Smooth muscle cell of the brain vasculature (primary cell): ENCODE results near the gene PCCB.
"Not testable (repeated sequence)": the region's sequence is repeated elsewhere in the genome, so short reads cannot be mapped to it uniquely, and the experiment has no call there.

Experiments
- DNase-seq: peaks from one replicate; pipeline ENCODE4 v3.0.0-alpha.2; 2012; ENCODE audit warnings: low read depth, low spot score

The PCCB gene

GRCh38 chr3:136326316-136326715 lies 76.2 kb downstream of the PCCB start:
- DNase-seq = no peak

GRCh38 chr3:136327671-136328070 lies 77.5 kb downstream of the PCCB start:
- DNase-seq = no peak

DNA sequence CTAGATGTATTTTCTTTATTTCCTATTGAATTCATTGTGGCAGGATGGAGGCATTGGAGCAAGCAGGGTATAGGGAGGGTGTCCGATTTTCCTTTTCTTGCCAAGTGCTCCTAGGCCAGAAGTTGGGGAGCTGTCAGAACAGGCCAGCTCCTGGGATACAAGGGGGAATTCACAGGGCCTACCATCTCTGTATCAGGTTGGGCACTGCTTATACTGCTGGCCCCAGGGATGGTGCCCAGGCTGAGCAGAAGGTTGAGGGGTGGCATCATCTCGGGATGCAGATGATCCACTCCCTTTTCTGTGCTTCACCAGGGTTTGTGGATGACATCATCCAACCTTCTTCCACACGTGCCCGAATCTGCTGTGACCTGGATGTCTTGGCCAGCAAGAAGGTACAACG lies 79.5 kb downstream of the PCCB start:
- DNase-seq = no peak

DNA sequence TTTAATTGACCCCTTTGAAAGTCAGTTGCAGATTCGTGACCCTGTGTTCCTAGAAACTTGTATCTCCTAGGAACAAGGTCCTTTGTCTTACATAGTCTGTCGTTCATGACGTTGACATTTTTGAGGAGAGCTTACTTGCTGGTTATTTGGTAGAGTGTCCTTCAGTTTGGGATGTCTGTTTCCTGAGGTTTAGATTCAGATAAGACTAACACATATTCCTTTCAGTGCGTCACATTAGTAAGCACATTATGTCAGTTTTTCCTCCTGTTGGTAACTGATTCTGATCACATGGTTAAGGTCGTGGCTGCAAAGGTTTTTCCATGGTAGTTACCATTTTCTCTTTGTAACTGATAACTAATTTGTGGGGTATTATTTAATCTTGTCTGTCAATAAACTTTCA lies 80.8 kb downstream of the PCCB start:
- DNase-seq = no peak

DNA sequence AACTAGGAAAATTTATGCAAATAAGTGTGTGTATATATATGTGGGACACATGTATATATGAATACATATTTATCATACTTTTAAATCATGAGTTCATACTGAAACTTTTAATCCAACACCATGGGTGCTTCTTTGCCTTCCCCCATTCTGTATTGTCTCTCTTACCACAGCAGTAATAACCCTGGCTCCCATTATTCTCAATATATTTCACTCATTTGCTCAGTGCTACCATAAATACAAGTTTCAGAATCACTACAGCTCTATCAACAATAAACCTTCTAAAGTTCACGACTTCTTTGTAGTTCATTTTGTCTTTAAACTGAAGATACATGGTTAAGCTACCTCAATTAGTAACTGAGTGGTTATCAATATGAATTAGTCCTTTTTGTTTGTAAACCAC lies 82.2 kb downstream of the PCCB start:
- no peak for DNase-seq

- no peak for DNase-seq
These were observed 82.6 kb downstream of the PCCB start for GRCh38 chr3:136332776-136333175.

GRCh38 chr3:136334209-136334608 lies 84.1 kb downstream of the PCCB start:
- DNase-seq = no peak

DNA sequence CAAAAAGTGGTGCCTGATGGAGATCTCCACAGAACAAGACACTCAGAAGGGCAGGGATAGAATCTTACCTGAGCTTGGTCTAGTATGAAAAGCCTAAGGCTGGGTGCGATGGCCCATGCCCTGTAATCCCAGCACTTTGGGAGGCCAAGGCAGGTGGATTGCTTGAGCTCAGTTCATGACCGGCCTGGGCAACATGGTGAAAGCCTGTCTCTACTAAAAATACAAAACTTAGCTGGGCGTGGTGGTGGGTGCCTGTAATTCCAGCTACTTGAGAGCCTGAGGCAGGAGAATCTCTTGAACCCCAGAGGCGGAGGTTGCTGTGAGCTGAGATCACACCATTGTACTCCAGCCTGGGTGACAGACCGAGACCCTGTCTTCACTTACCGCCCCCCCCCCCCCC lies 84.6 kb downstream of the PCCB start:
- not testable (repeated sequence) for DNase-seq

DNA sequence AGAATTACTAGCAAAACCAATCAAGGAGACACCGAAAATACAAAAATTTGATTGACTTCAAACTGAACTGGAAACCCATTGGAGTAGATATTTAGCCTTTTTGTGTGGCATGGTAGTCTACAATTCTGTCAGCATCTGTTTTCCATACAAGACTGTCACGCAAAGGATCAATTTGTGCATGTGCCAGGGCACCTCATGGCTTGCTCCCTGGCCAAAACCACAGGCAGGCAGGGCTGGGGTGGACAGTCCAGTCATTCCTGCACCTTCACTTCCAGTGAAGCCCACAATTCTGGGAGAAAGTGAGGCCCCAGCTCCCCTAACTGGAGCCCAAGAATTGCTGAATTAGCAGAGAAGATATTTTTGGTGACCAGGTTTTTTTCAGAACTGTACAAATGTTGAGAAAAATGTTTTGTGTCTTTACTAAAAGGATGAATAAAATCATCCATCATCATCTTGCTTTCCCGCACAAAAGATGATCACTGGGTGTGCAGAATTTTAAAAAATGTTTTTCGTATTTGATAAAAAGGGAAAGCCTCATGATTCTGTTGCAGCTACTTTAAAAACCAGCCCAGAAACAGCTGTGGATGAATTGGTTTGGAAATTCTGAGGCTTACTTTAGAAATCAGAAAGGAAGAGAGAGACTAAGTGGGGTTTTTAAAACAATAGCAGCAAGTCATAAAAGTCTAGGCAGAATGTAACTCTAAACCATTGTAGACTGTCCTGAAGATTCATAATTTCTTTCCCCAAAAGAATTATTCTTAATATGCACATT lies 86.4 kb downstream of the PCCB start:
- DNase-seq = no peak

DNA sequence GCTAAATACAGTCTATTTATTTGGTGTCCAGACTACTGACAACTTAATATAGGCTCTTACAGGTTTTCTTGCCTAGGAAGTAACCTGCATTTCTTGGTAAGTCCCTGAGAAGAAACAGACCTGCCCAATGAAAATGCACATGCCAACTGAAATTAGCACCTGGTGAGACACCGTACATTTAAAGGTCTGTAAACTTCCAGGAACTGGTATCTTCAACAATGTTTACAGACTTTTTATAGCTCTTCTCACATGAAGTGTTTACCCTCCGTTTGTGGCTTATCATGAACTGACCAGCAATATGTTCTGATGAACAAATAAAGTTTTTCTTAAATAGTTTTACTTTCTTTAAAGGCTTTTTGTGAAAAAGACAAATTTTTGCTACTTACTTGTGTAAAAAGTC lies 93.3 kb downstream of the PCCB start:
- no peak for DNase-seq

- DNase-seq = peak; percentile 72
These were observed 93.9 kb downstream of the PCCB start for GRCh38 chr3:136343873-136344555.

GRCh38 chr3:136346486-136346885 lies 96.3 kb downstream of the PCCB start:
- DNase-seq = no peak

DNA sequence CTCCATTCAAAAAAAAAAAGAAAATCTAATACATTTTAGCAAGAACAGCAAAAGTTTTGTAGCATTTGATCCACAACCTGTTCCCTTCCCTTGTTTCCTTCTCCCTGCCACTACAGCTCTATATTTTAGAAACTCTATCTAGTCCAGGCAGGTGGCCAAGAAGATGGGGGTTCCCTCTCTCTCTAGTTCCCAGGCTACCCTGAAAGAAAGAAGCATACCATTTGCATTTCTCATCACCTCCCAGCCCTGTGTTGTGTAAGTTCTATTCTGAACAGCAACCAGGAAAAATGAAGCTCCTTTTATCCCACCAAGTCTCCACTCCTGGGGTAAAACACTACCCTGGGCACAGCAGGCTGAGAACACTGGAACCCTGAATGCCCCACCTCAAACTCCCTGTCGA lies 100.0 kb downstream of the PCCB start:
- peak; percentile 47 for DNase-seq

GRCh38 chr3:136350557-136350956 lies 100.4 kb downstream of the PCCB start:
- no peak for DNase-seq

GRCh38 chr3:136351351-136351750 lies 101.2 kb downstream of the PCCB start:
- no peak for DNase-seq

GRCh38 chr3:136351905-136352304 lies 101.8 kb downstream of the PCCB start:
- DNase-seq = no peak

- no peak for DNase-seq
These were observed 103.3 kb downstream of the PCCB start for GRCh38 chr3:136353461-136353860.

GRCh38 chr3:136366289-136366688 lies 116.1 kb downstream of the PCCB start:
- DNase-seq = no peak

- not testable (repeated sequence) for DNase-seq
These were observed 125.7 kb downstream of the PCCB start for GRCh38 chr3:136375800-136376199.

DNA sequence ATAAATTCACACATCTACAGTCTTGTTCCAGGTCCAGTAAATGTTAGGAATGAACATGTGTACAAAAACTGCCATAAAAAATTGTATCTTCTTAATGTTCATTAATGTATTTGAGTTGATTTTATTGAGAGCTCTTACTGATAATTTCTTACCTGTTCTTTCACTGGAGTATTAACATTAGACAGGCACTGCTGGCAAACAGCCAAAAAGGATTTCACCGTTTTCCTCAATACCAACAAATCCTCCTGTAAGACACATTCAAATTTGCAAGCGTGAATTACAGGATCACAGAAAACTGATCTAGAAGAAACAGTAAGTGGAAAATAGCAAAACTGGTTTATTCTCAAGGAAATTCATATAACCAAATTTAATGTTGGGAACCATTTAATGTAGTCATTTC lies 127.4 kb downstream of the PCCB start:
- DNase-seq = no peak

DNA sequence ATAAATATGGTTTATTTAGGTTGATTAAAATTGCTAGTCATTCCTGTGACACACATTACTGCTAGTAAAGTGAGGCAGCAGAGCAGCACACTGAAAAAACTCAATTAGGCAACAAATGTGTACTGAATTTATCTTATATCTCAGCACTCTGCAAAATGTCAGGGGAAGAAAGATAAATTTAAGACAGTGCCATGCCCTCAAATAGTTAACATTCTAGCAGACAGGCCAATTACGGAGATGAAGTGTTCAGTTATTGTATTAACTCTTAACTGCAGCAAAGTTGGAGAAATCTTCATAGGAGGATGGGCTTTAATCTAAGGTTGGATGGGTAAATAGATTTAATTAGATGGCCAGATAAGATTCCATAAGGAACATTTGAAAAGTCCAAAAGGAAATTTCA lies 127.9 kb downstream of the PCCB start:
- no peak for DNase-seq
